GM18870 (cell line): ENCODE results near the gene HNRNPAB.
"Not testable (repeated sequence)": the region's sequence is repeated elsewhere in the genome, so short reads cannot be mapped to it uniquely, and the experiment has no call there.

Experiments
- ATAC-seq: cut with Tn5 transposase; IDR thresholded peaks from one replicate; pipeline ENCODE4 v1.9.1; 2021; ENCODE audit warnings: moderate library complexity; ENCODE audit not compliant: unreplicated experiment

The HNRNPAB gene

DNA sequence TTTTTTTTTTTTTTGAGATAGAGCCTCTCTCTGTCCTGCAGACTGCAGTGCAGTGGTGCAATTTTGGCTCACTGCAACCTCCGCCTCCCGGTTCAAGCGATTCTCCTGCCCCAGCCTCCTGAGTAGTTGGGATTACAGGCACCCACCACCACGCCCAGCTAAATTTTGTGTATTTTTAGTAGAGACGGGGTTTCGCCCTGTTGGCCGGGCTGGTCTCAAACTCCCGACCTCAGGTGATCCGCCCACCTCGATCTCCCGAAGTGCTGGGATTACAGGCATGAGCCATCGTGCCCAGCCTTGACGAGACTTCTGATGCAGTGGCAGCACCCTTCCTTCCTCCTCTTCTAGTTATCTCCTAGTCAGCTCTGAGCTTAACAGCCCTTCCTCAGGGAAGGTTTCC is 24.8 kb downstream of the HNRNPAB start:
- not testable (repeated sequence) for ATAC-seq

DNA sequence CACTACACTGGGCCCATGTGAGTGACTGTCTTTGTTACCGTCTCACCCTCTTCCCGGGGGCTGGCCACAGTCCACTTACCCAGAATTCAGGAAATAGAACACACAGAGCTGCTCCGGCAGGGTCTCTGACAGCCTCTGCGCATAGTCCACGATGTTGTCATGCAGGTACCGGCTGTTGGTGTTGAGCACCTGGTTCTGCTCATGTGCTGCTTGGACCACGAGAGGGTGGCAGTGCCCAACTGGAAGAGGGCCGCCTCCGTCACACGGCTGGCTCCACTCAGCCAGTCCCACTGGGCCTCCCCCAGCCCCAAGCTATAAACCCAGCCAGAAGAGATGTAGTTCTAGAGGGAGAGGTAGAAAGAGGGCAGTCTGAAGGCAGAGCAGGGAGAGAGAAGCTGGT is 25.5 kb downstream of the HNRNPAB start:
- no peak for ATAC-seq

DNA sequence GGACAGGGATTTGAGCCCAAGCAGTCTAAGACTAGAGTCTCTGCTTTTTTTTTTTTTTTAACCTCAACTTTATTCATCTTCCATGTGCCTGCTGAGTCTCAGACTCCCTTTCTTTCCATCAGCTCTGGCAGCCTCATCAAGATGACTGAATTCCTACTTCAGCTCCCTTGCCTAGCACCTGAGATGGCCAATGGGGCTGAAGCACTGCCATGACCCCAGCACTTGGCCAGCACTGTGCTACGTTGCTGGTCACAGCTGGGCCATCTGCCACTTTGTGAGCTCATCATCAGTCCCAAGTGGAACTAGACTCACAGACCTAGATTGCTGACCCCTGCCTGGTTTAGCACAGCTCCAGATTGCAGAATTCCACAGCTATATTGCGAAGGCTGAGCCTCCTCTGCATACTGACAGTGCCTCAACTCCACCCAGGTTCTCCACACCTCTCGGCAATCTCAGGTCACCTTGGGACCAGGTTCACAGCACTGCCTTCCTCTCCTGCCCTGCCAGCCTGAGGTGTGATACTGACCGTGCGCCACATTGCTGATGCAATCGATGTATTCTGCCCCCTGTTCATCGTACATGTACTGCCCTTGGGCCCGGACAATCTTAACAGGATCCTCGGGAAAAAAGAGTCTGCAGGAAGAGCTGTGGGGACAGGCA is 26.7 kb downstream of the HNRNPAB start:
- no peak for ATAC-seq

DNA sequence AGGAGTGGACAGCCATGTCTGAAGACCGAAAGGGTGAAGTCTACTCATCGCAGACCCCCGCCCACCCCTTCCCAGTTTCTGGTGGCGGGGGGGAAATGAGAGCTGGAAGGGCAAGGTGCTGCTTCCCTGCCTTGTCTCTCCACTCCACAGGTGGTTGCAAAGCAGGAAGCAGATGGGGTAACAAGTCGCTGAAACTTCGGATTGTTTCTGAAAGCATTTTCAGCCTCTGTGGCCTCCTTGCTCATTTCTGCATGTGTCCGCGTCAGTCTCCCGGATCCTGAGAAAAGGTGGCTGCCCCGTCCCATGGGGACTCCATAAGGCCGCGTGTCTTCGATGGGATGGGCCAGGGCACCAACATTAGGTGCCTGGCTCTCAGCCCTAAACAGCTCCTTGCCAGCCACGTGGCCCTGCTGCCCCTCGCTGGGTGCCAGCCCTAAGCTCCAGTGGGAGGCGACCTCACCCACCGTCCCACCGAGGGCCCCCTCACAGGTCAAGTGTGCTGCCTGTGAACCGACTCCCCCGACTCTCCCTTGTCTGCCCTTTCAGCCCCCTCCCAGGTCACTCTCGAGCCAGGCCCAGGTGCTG is 27.3 kb downstream of the HNRNPAB start:
- ATAC-seq: no peak

DNA sequence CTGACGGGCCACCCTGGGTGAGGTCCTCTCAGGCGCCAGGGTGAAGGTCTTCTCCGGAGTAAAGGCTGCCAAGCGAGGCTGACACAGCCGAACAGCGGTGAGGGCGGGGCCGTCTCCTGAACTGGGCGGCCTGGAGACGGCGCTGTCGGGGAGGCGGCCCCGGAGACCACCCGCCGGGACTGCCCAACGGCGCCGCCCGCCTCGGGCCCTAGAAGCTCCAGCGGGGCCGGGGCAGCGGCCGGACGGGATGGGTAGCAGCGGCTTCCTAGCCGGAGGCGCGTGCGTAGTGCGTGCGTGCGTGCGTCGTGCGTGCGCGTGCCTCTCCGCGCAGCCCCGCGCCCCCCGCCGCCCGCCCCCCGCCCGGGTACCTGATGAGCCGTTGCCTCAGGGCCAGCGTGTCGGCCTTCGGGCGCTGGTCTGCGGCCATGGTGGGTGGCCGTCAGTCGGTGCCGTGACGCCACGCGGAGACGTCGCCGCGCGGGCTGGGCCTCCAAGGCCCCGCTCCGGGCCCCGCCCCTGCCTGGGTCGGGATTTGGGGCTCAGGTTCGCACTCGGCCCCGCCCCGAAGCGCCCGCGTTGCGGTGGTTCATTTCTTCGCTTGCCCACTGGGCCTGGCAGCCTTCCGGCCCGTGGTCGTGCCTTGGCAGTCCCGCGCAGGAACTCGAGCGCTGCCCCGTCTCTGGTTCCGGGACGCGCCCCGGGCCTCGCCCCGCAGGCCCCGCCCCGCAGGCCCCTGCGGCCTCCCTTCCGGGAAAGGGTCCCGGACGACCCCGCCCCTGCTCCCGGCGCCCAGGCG is 28.0 kb downstream of the HNRNPAB start, which contains the start of gene PHYKPL:
TSS of gene PHYKPL (minus strand) at position 679 of the 796 bp plus-strand sequence. CDS start at position 427, 252 bp downstream.
- peak; percentile 54 for ATAC-seq

DNA sequence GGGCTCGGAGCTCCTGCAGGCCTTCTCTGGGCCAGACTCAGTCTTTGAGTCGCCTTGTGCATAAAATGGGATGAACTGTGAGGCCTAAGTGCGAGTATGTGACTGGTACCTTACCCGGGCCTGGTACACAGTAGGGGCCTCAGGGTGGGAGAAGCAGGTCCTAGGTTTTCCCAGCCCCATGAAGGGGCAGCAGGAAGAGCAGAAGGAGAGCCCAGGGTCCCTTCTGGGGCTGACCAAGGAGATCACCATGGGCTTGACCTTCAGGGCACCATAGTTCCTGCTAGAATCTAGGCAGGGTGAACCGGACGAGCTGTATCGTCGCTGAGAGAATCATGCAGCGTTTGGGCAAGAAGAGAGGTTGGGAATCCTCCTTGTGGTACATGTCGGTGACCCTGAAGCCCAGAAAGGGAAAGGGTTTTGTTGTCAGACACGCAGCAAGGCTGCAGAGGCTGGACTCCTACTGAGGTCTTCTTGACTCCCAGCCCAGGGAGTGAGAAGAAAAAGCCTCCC is 28.6 kb downstream of the HNRNPAB start:
- ATAC-seq: peak; percentile 15

DNA sequence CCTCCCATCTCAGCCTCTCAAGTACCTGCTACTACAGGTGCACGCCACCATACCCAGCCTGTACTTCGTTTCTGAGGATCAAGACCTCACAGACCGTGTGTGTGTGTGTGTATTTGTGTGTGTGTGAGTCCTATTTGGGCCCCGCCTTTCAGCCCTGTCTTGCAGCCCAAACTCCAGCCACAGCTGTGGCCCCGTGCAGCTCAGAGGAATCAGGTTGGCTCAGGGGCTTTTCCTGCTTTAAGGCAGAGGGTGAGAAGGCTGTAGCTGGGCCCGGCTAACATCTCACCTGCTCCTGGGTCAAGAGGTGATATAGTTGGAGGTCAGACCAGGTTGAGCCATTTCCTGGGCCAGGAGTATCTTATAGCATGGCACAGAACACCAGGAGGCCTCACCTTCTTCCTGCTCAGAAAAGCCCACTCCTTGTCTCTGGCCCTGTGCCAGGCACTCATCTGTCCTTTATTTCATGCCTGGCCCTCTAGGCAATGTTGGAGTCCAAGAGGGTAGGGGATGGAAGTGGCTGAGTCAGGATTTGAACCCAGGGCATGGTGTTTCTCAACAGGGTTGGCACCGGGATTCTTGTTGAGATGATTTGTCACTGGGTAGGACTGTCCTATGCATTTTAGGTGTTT is 29.9 kb downstream of the HNRNPAB start:
- ATAC-seq: no peak

DNA sequence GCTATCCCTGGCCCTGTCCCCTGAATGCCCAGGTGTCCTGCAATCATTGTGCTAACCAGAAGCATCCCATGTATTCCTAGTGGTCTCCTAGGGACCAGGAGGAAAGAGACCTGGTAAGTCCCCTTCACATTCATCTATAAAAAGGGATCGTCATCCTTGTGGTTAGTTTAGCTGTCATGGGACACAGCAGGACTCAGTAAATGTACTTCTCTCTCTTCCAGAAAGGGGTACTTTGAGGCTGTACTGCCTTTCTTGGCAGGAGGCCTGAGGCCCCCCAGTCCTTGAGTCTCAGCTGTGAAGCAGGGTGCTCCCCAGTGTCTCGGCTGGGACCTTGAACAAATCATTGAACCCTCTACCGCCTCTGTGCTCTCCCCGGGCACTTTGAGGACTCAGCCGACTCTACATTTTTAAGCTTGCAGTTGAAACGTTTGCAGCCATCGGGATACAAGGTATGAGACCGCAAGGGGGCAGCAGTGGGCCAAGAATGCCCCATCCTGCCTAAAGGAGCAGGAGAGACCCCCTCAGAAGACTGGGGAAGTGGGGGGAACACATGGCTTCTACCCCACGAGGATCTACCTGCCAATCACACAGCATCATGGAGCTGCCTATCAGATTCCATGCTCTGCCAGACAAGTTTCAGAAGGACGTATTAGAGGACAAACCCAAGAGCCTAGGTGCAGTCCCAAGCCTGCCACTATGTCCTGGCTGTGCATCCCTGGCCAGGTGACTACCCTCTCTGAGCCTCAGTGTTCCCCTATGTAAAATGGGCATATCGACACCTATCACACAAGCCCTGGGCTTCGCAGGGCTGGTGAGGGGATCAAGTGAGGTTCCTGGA is 30.6 kb downstream of the HNRNPAB start:
- no peak for ATAC-seq

DNA sequence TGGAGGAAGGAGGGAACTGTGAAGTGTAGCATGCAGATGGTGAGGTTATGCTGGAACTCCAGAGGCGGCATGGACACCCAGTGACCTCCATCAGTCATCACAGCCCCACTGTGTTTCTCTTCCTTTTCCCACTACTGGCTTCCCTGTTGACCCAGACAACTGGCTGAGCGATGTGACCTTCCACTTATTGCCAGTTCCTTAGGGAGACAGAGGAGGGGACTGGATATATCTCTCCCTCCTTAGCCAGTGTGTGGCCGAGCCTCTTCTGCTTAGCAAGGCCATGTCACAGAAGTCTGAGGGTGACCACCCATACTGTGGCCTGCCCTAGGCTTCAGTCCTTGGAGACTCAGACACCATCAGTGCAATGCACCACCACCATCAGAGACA is 31.2 kb downstream of the HNRNPAB start:
- ATAC-seq: no peak

DNA sequence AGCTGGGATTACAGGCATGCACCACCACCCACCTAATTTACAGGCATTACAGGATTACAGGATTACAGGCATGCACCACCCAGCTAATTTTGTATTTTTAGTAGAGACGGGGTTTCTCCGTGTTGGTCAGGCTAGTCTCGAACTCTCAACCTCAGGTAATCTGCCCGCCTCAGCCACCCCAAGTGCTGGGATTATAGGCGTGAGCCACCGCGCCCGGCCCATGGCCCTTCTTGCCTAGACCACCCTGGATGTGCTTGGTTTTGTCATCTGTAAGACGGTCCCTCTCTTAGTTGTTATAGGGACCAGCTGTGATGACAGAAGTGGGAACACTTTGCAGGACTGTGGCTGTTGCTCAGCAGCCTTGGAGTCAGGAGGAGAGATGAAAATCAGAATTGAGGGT is 31.8 kb downstream of the HNRNPAB start:
- no peak for ATAC-seq

DNA sequence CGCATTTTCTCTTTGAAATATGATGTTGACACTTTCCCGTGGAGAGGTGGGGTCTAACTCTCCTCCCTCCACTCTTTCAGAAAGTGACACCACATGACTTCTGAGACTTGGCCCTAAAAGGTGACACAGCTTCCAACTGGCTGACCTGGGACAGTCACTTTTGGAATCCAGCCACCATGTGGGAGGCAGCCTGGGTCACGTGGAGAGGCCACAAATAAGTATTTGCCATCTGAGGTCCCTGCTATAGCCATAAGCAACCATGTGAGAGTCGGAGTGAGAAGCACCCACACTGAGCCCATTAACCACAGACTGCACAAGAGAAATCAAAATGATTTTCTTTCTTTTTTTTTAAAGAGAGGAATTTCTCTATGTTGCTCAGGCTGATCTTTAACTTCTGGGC is 32.3 kb downstream of the HNRNPAB start:
- ATAC-seq: no peak

DNA sequence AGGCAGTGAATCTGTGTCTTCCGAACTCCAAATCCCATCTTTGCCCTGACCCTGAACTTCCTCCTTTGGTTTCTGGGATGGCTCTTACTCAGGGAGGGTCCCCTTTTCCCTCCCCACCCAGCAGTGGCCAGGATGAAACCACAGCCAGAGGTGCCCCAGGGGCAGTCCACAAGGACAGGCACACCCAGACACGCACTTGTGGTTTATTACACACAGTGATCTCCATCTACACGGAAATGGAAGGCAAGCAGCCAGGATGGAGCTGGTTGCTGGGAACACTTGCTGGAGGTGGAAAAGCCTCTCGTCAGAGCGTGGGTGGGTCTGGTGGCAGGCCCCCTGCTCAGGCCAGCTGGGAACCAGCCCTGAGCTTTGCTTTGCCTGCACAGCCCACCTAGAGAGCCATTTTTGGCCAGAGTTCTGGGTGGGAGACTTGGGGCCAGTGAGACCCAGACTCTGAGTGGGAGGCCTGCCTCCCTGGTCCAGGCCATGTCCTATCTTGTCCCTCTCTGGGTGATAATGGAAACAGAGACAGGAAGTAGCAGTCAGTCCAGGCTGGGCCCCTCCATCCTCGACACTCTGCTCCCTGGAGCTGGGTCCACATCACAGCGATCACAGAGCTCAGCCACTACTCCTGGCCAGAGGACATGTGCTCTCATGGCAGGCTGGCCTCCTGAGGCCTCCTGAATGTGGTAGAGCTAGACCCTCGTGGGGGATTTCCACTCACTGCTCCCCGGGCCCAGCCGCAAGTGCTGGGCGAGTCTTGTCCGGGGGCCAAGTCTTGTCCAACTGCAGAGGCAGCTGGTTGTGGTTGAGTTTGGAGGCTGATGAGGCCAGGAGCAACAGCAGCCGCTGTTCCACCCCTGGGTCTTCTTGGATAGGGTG is 33.3 kb downstream of the HNRNPAB start:
- ATAC-seq: no peak

DNA sequence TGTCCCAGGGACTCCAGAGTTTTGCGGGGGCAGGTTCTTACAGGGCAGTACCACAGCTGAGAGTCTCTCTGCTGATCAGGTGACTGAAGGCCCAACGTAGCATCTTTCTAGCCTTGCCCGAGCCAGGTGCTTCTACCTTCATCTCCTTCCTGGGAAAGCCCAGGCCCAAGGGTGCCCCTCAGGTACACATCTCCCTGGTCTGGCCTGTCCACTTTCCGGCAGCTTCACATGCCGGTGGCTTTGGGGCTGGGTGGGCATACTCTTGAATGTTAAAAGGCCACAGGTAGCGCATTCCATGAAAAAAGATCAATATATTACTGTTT is 33.9 kb downstream of the HNRNPAB start:
- no peak for ATAC-seq

DNA sequence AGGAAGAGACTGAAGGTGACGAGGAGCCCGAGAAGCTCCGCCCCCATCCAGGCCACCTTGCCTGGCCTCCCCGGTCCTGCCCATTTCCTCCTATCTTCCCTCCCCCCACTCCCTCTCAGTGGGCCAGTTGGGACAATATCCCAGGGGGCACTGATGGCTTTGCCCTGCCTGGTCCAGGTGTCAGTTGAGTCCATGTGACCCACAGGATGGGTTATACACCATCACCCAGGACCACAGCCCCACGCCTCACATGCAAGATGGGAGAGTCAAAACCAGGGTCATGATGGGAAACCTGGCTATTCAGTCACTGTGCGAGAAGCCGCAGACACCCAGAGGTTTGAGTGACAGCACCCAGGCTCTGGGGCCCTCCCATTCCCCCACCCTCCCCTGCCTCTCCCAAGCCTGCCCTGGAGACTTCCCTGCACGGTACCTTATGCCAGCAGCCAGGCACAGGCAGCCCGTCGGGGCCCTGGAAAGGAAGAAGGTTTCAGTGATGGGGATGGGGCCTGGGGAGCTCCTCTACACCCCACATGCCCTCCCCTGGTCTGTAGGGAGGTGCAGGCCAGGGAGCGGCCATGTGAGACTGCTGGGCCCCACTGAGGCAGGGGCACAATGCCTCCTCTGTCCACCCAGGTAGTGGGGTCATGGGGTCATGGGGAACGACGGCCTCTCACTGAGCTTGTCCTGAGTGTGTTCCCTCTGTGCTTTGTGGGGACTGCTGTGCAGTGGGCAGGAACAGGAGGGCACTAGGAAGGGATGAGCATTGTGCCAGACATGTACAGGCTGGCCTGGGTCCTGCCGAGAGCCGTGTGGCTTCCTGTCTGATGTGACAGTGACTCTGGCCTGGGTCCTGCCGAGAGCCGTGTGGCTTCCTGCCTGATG is 34.6 kb downstream of the HNRNPAB start:
- ATAC-seq: no peak

DNA sequence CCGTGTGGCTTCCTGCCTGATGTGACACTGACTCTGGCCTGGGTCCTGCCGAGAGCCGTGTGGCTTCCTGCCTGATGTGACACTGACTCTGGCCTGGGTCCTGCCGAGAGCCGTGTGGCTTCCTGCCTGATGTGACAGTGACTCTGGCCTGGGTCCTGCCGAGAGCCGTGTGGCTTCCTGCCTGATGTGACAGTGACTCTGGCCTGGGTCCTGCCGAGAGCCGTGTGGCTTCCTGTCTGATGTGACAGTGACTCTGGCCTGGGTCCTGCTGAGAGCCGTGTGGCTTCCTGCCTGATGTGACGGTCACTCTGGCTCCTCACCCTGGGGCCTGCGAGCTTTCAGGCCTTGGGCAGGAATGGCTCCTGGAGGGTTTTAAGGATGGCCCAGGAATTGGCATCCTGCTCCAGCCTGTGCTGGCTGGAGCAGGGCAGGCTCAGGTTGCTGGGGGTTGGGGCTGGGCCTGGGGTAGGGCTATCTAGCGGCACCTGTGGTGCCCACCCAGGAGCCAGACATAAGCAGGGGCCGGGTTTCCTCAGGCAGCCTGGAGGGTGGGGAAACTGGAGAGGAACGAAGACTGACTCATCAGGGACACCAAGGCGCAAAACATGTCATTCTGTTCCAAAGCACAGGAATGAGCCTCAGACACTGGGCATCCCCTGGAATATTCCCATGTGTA is 35.4 kb downstream of the HNRNPAB start:
- not testable (repeated sequence) for ATAC-seq

DNA sequence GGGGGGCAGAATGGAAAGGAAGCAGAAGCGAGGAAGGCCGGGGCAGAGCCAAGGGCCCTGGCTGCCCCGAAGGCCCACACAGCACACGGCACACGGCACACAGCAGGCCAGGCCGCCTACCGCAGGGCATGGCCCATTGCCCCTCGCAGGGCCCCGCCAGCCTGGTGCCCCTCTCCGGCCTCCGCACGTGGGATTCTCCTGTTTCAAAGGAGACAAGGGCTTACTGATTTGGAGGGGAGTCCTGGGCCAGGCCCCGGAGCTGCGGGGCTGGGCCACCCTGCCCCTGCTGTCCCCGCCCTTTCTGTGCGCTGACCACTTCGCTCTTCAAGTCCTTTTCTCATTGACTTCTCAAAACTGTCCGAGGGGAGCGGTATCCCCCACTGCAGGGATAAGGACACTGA is 36.0 kb downstream of the HNRNPAB start:
- ATAC-seq: no peak

DNA sequence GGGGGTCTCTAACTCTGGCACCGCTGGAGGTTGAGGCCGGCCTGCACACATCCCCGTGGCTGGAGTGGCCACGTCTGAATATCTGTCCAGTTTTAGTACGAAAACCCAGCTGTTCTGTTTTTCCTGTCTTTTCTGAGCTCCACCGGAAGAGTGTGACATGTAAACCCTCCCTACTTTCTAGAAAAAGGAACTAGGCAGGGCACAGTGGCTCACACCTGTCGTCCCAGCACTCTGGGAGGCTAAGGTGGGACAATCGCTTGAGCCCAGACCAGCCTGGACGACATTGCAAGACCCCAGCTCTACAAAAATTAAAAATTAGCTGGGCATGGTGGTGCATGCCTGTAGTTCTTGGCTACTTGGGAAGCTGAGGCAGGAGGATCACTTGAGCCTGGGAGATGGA is 36.4 kb downstream of the HNRNPAB start:
- ATAC-seq: no peak

DNA sequence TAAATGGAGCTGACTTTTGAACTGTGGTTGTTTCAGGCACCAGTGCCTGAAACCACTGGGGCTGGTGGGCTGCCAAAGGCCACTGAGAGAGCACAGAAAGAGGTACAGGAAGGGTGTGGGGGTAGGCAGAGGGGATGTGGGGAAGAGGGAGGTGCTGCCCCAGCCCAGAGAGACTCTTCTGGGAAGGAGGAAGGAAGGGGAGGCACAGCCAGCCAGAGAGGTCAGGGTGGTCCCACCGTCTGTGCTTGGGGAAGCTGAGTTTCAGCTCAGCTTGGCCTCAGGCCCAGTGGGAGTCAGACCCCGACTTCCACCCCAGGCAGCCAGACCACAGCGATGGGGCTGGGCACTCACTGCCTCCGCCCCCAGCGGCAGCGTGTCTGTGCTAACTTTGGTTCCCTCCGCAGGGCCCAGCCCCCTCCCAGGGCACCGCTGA is 36.9 kb downstream of the HNRNPAB start:
- no peak for ATAC-seq
